Renal cortex interstitium (tissue), 11 donors: ENCODE results near the gene AP4B1. TPM values are rescaled to one million over a fixed set of nuclear protein-coding genes. Genes with fewer than 3 reads are reported as not detected.
A peak's percentile ranks its signal among the peaks of the same experiment; 100 is the strongest.

Source experiments
- DNase-seq, 11 donors: peaks; one replicate each; pipeline ENCODE4 v3.0.0-alpha.2; 2013; ENCODE audit warnings: low read depth in 9 of 11, low spot score in 4 of 11; ENCODE audit errors: extremely low read depth in 1 of 11
- polyA plus RNA-seq, 3 donors: library from polyadenylated mRNA; unstranded; fragments of 120-200 nt; gene quantifications; one replicate each; pipeline ENCODE4 v1.2.1, GENCODE V29; 2013; ENCODE audit not compliant: insufficient read length in 3 of 3

Gene AP4B1
- polyA plus RNA-seq, 3 donors = 26.7 to 46.2 (median 31.1) TPM

DNA sequence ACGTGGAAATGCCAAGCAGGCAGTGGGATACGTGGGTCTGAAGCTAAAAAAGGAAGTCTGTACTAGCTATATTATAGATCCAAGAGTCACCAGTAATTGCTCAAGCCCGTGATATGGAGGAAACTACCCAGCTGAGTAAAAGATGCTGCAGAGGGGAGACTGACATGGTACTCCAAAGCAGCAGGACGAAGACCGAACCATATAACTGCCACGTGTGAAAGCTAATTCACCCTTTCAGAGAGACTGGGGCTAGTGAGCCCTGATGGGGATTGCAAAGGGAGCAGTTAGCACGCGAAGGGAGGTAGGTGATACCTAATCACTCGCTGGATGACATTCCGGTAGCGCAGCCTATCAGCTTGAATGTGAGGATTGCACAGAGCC, 316 bp downstream of the AP4B1 start:
- DNase-seq = no peak

DNA sequence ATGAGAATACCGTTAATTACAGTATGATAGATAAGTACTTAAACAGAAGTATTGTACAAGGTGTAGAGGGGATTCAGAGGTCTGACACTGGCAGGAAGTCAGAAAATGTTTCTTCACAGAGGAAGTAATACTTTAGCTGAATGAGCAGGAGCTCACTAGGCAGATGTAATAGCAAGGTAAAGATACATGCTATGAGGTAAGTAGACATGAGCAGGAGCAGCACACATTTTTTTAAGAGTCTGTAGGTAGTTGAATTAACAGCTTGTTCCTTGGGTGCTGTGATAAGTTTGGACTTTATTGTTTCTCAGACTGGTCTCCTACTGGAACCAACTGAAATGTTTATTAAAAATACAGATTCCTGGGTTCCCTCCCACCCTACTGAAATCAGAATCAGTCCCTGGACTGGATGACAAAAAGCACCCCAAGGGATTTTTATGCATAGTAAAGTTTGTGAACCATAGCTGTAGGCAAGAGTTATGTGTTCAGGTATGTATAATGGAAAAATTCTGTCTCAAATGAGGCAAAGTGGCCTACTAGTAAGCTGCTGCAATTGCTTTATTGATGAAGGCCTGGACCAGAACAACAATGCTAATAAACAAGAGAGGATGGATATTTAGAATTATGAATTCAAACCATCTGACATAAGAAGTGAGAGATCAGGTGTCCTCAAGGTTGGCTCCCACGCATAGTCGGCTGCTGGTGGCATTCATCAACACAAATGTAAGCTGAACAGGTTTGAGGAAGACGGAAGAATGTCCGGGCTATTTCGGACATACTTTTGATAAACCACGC, 902 bp downstream of the AP4B1 start:
- DNase-seq = peak in 3 of 11 donors; percentile 5 to 15 (median 14)

DNA sequence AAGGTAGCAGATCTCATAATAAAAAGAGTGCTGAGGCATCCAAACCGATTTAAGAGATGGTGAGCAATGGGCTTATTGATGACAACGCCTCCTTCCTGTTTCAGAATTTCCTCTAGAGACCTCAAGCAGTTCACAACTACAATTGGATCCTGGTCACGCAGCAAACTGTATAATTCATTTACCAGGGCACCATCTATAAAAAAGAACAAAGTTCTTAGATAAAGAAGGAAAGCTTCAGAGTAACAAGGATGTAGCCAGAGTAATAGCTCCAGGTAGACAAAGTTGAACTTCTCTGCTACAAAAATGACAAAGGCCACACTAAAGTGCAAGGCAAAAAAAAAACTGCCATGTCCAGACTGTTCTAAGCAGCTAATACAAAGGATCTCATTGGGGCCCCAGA, 3.4 kb downstream of the AP4B1 start:
- DNase-seq = no peak

DNA sequence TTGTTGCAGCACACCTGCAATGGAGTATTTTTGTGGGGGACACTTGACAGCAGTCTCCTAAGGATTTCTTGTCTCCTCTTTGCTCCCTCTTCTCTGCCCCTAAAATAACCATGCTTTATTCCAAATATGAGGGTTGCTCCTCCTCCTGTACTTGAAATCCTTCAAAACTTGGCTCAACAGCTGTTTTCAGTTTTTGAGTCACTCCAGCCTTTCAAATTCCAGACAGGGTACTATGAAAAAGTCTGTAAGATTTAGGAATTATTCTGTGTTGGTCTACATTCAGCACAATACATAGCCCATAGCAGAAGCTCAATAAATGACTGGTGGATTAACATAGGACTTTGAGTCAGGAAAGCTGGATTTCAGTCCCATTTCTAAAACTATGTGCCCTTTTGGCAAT, 5.5 kb downstream of the AP4B1 start:
- no peak for DNase-seq

DNA sequence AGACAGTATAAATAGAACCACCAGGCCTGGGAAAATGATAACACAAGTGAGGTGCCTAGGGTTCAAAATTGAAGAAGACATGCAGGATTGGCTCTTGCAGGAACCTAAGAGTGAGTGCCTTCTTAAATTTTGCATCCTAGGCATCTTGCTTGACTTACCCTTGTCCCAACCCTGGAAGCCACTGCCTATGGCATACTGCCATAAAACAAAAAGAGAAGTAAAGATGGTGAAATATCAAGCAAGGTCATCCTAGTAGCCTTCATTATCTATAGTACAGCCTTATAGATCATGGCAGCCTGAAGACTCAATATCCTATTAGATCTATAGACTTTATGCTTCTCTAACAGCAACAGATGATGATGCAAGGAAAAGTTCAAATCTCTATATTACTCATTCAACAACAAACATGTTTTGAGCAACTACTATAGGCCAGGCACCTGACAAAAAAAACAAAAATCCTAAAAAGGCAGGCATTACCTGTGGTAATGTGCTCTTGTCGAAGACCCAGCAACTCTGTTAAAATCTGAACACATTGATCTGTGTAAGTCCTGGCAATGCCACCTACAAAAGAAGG, 6.3 kb downstream of the AP4B1 start:
- DNase-seq = no peak

DNA sequence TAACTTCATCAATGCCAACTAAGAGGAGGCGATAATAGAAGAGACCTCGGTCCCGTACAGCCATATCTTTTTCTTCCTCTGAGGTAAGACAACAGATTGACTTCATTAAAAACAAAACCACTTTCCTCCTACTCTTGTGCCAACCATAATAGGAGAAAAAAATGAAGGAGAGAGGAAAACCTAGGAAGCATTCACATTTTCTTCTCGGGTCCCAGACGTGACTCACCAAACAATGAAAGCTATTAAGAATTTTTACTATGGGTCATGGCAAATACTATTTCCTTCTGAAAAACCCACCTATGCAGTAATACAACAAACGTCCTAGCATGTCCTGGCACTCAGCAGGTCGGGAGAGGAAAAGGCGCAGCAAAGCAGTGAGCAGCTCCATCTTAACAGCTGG, 8.6 kb downstream of the AP4B1 start:
- no peak for DNase-seq

DNA sequence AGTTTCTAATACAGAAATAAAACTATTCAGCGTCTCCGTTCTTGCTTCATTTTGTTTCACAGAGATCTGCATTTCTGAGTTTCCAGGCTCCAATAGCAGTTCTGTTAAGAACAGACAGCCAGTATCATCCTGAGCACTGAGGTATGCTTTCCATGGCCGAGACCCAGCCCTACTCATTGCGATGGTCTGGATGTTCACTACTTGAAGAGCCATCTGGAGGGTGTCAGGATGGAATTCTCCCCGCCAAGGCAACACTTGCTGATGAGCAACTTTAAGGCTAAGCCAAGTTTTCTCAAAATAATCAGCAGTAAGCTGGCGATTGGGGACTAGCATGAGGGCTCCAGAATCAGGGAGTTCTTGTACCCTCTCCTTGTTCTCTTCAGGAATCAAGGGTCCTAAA, 9.5 kb downstream of the AP4B1 start:
- no peak for DNase-seq

DNA sequence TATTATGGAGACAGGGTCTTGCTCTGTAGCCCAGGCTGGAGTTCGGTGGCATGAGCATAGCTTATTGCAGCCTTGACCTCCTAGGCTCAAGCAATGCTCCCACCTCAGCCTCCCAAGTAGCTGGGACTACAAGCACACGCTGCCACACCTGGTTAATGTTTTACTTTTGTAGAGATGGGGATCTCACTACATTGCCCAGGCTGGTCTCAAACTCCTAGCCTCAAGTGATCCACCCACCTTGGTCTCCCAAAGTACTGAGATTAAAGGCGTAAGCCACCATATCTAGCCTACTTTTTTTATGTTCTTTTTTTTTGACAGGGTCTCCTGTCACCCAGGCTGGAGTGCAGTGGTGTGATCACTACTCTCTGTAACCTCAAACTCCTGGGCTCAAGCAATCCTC, 11.3 kb downstream of the AP4B1 start:
- DNase-seq = no peak

DNA sequence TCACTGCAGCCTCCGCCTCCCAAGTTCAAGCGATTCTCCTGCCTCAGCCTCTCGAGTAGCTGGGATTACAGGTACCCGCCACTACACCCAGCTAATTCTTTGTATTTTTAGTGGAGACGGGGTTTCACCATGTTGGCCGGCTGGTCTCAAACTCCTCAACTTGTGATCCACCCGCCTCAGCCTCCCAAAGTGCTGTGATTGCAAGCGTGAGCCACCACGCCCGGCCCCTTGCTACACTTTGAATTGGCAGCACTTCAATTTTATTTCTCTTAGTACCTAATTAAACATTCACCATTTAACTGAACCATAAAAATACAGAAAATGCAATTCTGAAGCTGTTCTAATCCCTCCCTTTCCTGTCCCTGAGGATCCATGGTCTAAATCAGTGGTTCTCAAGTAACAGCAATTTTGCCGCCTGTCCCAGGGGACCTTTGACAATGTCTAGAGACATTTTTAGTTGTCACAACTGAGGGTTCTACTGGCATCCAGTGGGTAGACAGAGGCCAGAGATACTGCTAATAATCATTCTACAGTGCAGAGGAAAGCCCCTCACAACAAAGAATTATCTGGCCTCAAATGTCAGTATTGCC, 12.9 kb downstream of the AP4B1 start:
- no peak for DNase-seq

DNA sequence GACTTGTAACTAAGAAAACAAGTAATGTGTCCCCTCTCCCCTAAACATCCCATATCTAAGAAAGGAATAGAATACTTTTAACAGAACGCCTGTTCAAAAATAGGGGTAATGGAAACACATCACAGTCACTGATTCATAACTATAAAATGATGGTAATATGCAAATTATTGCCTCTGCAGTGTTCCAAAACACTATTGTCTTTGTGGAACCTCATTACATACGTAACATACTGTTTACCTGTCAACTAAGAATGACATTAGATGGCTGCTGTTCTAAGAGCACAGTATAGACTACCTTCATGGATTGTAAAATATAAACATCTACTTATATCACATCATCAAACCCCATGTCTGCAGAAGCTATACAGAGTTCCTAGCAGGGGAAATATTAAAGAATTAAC, 13.8 kb downstream of the AP4B1 start:
- no peak for DNase-seq

DNA sequence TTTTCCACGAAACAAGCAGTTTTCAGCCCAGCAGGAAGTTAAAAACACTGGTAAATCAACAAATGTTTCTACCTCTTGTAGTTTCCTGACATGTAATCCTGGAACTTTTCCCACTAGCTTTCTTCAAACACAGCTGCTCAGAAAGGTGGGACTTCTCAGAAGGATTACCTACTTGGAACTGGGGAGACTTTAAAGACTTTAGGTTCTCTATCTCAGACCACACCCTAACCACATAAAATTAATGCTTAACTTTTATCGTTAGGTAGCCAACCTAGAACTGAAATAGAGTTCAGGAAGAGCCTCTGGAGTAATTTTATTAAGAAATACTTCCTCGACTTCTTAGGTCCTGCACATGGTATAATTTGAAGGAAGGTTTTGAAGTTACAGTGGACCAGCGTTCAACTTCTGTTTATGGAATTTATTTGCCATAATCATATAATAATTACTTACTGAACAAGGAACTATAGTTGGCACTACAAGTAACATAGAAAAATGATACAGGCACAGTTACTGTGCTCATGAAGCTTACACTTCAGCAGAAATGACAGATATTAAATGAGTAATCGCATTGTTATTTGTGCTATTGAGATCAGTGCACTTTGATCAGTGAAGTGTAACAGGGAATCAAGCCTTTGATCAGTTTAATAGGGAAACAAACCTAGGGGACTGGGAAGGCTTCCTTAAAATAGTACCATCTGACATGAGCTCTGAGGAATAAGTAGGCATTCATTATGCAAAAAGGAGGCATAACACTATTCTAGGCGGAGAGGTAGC, 17.0 kb downstream of the AP4B1 start, which contains the start of gene BCL2L15:
Gene BCL2L15 (minus strand): TSS at position 180 of the 774 bp plus-strand sequence. CDS start 206 bp downstream, outside the sequence.
- DNase-seq = no peak

DNA sequence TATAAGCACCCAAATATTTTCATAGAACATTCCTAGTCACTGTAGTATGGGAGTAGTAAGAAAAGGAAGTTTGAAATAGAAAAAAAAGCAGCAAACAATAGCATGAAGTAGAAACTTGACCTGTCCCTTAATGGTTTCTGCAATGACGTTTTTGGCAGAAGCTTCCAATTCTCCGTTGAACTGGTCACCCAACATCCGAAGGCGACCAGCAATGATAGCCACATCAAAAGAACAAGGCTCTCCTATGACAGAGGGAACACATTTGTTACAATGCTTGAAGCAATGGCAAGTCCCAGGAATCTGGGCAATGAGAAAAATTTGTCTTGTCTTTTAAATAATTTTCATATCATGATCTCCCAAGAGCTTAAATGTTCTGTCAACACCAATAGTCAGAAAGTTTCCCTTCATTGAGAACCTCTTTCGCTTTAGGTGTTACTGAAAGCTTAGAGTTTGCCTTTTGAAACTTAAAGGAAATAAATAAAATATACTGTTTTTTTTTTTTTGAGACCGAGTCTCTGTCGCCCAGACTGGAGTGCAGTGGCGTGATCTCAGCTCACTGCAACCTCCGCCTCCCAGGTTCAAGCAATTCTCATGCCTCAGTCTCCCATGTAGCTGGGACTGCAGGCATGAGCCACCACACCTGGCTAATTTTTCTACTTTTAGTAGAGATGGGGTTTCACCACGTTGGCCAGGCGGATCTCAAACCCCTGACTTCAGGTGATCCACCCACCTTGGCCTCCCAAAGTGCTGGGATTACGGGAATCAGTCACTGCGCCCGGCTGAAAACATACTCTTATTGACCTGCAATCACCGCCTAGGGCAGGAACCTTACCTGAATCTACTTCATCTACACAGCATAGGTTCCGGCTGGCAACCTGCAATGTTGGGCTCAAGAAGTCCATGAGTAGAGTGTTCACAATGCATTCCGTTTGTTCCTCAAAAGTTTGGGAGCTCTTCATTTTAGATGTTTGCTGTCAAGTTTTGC, 17.9 kb downstream of the AP4B1 start:
- DNase-seq = no peak

DNA sequence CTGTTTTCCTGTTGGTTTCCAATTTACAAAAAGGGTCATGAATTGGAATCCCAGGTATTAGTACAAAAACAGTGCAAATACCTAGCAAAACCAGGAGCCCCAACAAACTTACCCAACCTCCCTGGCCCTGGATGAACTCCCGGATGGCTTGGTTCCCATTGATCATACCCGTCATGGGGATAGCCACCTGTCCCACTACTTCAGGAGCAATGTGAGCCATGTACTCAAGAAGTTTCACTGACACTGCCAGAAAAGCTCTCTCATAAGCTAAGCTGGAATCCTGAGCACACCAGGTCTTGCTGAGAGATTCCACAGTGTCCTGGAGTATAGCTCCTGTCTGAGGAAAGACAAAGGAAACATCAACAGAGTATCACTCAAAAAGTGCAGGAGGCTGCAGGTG, 22.9 kb downstream of the AP4B1 start:
- no peak for DNase-seq

DNA sequence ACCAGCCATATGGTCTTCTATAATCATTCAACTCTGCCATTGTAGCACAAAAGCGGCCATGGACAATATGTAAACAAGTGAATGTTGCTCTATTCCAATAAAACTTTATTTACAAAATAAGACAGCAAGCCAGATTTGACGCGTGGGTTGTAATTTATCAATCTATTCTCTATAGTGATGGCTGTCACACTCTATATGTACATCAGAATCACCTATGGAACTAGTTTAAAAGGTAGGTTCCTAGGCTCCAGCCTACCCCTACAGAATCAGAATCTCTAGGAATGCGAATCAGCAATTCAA, 24.9 kb downstream of the AP4B1 start:
- no peak for DNase-seq

DNA sequence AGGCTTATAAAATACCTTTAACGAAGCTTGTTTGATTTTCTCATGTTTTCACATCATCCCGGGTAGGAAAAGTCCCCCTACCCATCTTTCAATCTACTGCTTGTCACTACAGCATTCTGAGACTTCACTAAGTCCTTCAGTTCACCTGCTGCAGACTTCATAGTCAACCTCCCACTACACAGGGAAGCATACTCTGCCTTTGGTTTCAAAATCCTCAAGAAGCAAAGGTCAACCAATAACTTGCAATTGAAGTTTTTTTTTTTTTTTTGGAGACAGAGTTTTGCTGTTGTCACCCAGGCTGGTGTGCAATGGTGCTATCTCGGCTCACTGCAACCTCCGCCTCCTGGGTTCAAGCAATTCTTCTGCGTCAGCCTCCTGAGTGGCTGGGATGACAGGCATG, 28.4 kb downstream of the AP4B1 start:
- no peak for DNase-seq

DNA sequence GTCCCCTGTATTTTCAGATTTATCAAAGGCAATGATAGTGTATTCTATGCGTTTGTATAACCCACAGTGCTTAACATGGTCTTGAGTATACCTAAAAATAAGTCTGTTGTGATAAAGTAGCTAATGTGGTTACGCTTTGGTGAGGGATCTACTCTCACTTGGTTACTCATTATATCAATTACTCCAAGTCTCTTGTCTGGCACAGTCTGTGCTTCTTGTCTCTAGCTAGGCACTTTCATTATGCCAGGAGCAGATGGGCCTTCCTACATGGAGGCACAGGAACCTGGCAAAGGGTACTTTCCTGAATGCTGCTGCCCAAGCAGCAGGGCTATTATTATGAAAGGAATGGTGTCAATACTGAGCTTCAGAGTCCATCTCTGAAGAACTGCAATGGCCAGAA, 28.9 kb downstream of the AP4B1 start:
- no peak for DNase-seq

DNA sequence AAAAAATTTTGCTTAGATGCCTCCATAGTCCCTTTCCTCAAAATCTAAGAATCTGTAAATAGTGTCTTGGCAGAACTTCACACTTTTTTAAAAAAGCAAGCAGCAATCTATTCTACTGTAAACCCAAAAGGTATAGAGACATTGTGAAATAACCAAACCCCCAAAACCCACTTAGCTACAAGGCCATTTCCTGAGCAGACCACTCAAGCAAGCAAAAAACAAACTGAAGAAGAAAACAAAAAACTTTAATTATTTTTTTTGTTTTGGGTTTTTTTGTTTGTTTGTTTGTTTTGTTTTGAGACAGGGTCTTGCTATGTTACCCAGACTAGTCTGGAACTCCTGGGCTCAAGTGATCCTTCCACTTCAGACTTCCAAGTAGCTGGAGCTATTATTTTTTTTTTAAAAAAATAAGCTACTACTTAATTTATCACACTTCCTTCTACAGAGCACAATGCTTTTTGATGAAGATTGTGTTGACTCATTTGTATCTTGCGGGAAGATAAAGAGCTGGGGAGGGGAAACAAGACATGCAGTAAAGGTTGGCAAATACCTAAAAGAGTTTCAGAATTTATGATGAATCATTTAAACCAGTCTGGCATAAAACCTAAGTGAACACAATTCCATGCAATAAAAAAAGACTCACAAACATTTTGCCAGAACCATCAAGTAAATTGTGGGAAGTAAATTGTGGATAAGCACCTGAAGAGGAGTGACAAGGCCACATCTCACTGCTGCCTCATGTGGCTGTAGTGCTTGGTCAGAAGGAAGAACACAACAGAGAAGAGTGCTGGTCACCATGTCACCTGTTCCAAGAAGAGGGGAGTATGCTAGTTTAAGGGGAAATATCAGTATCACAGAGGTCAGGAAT, 30.4 kb downstream of the AP4B1 start:
- DNase-seq = no peak
